ENCODE data around the gene METTL13. TPM values are rescaled to one million over a fixed set of nuclear protein-coding genes. Genes with fewer than 3 reads are reported as not detected.

METTL13 gene
- total and polyA plus RNA-seq, 2 of the 4 experiments (the other 2 are of a cell fraction): 25.1 to 26.3 TPM

GRCh38 chr1:171769754-171770153 is 11.7 kb upstream of the METTL13 start:
- no CpG with 5 or more reads among the region's 1 CpG for WGBS, 2 experiments (ENCODE audit: extremely low coverage in 2 of 2, insufficient read length in 1 of 2)
- no peak overlapping the region for H4K5ac ChIP-seq (ENCODE audit: low read depth, low read length)
- no TSS peak for BruUV-seq (replicated peaks)
- no peak overlapping the region for H3K4me3 ChIP-seq (ENCODE audit: insufficient read depth, low read depth, low read length)
- no peak overlapping the region for H2BK120ac ChIP-seq (ENCODE audit: low read depth, low read length)
- no peak overlapping the region for H4K91ac ChIP-seq (ENCODE audit: insufficient read depth, low read depth, low read length)
- H2AK5ac ChIP-seq (ENCODE audit: low read depth, low read length): no peak overlapping the region
- in situ Hi-C loops (cut with MboI; ENCODE audit: low sequenced_read_pairs) (no loop called here), dilution Hi-C loops (cut with HindIII; ENCODE audit: low sequenced_read_pairs, unreplicated experiment) (no loop called here), intact Hi-C loops (cut with micrococcal nuclease) (no loop called here)
- H3K27ac ChIP-seq (ENCODE audit: insufficient read depth, low read length): no peak overlapping the region
- no peak overlapping the region for H2BK15ac ChIP-seq (ENCODE audit: low read depth, low read length)
- H2BK20ac ChIP-seq (ENCODE audit: low read depth, low read length): no peak overlapping the region
- H3K4me2 ChIP-seq (ENCODE audit: low read depth, low read length): no peak overlapping the region
- H4K8ac ChIP-seq (ENCODE audit: low read depth in 2 of 2, low read length in 2 of 2): no peak overlapping the region
- no peak overlapping the region for H3K14ac ChIP-seq (replicated peaks; ENCODE audit: low read depth, low read length)
- H3K9ac ChIP-seq (ENCODE audit: low read depth, low read length): no peak overlapping the region
- H3K23ac ChIP-seq (ENCODE audit: low read depth, low read length): no peak overlapping the region
- H2AFZ ChIP-seq (replicated peaks; ENCODE audit: low read length, poor library complexity): no peak overlapping the region
- no peaks in the 10 kb centered on the region for H3K27me3 ChIP-seq (ENCODE audit: control insufficient read depth, insufficient read depth, low read length)
- H3K36me3 ChIP-seq (ENCODE audit: control insufficient read depth, insufficient read depth, low read length): no peaks in the 10 kb centered on the region
- no peak overlapping the region for H3K4ac ChIP-seq (ENCODE audit: low read depth, low read length)
- no peaks in the 10 kb centered on the region for H4K20me1 ChIP-seq (ENCODE audit: insufficient read depth, low read length)
- no peak overlapping the region for H3K56ac ChIP-seq (ENCODE audit: extremely low read depth, insufficient read depth, low read length)
- DNase-seq (no peak), ATAC-seq (ENCODE audit: low read depth) (no peak)
- TF ChIP-seq USF2 (IDR thresholded peaks at IDR 0.05; ENCODE audit: low read depth, low read length): no peak
- no peak for TF ChIP-seq MXI1 (IDR thresholded peaks at IDR 0.05; ENCODE audit: borderline replicate concordance, low read depth, low read length)
- TF ChIP-seq MAFK (IDR thresholded peaks at IDR 0.05; ENCODE audit: low read depth, low read length): no peak
- TF ChIP-seq ELK1 (IDR thresholded peaks at IDR 0.05; ENCODE audit: borderline replicate concordance, low read depth, low read length): no peak
- TF ChIP-seq RCOR1 (IDR thresholded peaks at IDR 0.05; ENCODE audit: insufficient replicate concordance, low read length): no peak
- TF ChIP-seq CEBPB (IDR thresholded peaks at IDR 0.05; ENCODE audit: low read depth, low read length): no peak
- no peak for TF ChIP-seq CTCF (conservative IDR thresholded peaks at IDR 0.05; ENCODE audit: low read depth, low read length)
- H3K4me1 ChIP-seq (ENCODE audit: control insufficient read depth, insufficient read depth, low read length): no peaks in the 10 kb centered on the region; the same call in 1 of the 2 replicates
- H2BK5ac ChIP-seq (ENCODE audit: low read depth, low read length, poor library complexity, severe bottlenecking): no peak overlapping the region
- ChIA-PET CTCF (no interaction called here), POLR2A (ENCODE audit: unreplicated experiment) (no interaction called here)
- H2AK9ac ChIP-seq (replicated peaks; ENCODE audit: low read depth, low read length, poor library complexity): no peak overlapping the region
- no peaks in the 10 kb centered on the region for H3K79me1 ChIP-seq (ENCODE audit: low read depth in 1 of 2, low read length in 2 of 2)
- no peak overlapping the region for H3K18ac ChIP-seq (ENCODE audit: low read depth, low read length)
- no peaks in the 10 kb centered on the region for H3K9me3 ChIP-seq (ENCODE audit: control insufficient read depth, insufficient read depth, low read length)
- H3K9me1 ChIP-seq (ENCODE audit: insufficient read depth, low read length): no peaks in the 10 kb centered on the region
